ENCODE data around the gene OR2W1.

The OR2W1 gene

DNA sequence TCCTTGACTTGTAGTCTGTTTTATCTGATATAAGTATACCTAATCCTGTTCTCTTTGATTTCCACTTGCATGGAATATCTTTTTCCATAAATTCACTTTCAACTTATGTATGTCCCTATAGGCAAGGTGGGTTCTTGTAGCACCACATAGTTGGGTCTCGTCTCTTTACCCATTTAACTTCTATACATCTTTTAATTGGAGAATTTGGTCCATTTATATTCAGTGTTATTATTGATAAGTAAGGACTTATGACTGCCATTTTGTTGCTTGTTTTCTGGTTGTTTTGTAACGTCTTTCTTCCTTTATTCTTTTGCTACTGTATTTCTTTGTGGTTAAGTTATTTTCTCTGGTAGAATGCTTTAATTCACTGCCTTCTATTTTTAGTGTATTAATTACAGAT, 25.3 kb downstream of the OR2W1 start:
- H3K27me3 ChIP-seq = peaks cover 9% of the 10 kb centered on the region
- TF ChIP-seq, protein P1, sequence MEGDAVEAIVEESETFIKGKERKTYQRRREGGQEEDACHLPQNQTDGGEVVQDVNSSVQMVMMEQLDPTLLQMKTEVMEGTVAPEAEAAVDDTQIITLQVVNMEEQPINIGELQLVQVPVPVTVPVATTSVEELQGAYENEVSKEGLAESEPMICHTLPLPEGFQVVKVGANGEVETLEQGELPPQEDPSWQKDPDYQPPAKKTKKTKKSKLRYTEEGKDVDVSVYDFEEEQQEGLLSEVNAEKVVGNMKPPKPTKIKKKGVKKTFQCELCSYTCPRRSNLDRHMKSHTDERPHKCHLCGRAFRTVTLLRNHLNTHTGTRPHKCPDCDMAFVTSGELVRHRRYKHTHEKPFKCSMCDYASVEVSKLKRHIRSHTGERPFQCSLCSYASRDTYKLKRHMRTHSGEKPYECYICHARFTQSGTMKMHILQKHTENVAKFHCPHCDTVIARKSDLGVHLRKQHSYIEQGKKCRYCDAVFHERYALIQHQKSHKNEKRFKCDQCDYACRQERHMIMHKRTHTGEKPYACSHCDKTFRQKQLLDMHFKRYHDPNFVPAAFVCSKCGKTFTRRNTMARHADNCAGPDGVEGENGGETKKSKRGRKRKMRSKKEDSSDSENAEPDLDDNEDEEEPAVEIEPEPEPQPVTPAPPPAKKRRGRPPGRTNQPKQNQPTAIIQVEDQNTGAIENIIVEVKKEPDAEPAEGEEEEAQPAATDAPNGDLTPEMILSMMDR (IDR thresholded peaks at IDR 0.05; ENCODE audit: low read depth, low read length) = no peak
- no peak for DNase-seq
- H3K36me3 ChIP-seq = no peaks in the 10 kb centered on the region
- H3K9me3 ChIP-seq = no peaks in the 10 kb centered on the region
- no peak overlapping the region for H3K4me3 ChIP-seq (ENCODE audit: low read depth, low read length)
- H3K4me1 ChIP-seq = no peaks in the 10 kb centered on the region

DNA sequence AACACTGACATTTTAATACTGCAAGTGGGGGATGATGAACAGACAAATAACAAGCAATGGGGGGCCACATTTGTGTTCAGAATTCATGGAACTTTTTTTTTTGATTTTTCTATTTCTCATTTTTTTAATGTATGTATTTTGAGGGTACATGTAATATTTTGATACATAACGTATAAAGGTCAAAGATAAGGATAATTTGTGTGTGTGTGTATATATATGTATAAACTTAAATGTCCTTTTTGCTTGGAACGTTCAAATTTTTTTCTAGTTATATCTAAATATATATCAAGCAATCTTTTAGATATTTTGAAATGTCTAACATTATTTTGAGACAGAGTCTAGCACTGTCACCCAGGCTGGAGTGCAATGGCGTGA, 27.6 kb downstream of the OR2W1 start:
- H3K4me3 ChIP-seq (ENCODE audit: low read depth, low read length) = no peak overlapping the region
- no peak for DNase-seq
- TF ChIP-seq, protein P1 (IDR thresholded peaks at IDR 0.05; ENCODE audit: low read depth, low read length) = no peak
- H3K4me1 ChIP-seq = no peaks in the 10 kb centered on the region
- no peaks in the 10 kb centered on the region for H3K36me3 ChIP-seq
- H3K9me3 ChIP-seq = no peaks in the 10 kb centered on the region
- peaks cover 16% of the 10 kb centered on the region for H3K27me3 ChIP-seq

DNA sequence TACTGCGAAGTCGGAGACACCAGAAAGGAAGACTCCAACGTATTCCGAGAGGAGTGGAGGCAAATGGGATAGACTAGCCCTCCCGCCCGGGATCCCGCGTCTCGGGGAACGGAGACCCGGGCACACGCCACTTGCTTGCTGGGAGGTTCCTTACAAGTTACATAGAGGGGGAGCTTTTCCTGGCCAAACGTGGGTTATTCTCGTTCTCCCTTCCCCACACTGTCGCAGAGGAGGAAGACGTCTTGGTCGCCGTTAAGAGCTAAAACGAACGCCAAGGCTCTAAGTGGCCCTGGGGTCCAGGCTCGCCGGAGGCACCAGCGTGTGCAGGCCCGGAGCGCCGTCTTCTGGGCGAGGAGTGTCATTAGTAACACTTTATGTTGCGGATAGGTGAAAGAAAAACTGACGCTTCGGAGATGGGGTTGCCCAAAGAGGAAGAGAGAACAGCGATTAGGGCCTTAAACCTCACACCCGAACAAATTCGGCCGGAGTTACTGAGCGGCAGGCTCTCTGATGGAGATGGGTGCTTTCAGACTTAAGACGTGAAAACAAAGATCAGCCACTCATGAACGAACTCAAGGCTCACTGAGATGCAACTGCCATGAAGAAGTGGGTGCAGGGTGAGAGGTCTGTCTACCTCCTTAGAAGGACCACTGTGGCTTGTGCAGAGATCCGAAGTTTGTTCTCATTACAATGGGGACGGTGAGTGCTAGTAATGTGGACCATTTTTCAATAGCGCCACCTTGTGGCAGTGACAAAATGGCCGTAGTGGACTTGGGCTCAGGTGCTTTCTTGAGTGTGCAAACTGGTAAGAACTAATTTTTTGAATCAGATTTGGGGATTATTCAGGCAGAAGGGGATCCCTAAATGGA, 28.2 kb downstream of the OR2W1 start:
- no peaks in the 10 kb centered on the region for H3K36me3 ChIP-seq
- H3K27me3 ChIP-seq = peaks cover 22% of the 10 kb centered on the region
- TF ChIP-seq, protein P1 (IDR thresholded peaks at IDR 0.05; ENCODE audit: low read depth, low read length) = peak; percentile 94
- H3K9me3 ChIP-seq = no peaks in the 10 kb centered on the region
- peak; percentile 75 for DNase-seq
- H3K4me1 ChIP-seq = no peaks in the 10 kb centered on the region
- H3K4me3 ChIP-seq (ENCODE audit: low read depth, low read length) = peak overlapping the region; percentile 82

DNA sequence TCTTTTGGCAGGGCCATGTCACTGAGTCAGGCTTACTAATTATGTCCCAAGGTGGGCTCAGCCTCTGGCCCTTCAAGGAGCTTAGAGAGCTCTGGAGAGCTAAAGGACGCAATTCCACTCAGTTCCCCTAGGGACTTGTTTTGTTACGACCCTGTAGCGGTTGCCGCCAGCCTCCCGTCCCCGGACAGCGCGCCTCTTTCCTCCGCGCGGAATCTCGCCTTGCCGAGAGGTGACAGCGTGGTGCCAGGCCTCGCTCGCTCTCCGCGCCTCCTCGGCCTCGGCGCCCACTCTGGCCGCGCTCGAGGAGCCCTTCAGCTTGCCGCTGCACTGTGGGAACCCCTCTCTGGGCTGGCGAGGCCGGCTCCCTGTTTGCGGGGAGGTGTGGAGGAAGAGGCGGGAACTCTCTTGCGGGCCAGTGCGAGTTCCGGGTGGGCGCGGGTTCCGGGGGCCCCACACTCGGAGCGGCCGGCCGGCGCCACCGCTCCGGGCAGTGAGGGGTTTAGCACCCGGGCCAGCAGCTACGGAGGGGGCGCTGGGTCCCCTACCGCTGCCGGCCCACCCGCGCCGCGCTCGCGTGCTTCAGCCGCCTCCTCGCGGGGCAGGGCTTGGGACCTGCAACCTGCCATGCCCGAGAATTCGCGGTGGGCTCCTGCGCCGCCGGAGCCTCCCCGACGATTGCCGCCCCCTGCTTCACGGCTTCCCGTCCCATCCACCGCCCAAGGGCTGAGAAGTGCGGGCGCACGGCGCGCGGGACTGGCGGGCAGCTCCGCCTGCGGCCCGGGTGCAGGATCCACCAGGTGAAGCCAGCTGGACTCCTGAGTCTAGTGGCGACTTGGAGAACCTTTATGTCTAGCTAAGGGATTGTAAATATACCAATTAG, 30.0 kb downstream of the OR2W1 start:
- H3K4me1 ChIP-seq = no peaks in the 10 kb centered on the region
- no peaks in the 10 kb centered on the region for H3K36me3 ChIP-seq
- H3K4me3 ChIP-seq (ENCODE audit: low read depth, low read length) = no peak overlapping the region
- TF ChIP-seq, protein P1 (IDR thresholded peaks at IDR 0.05; ENCODE audit: low read depth, low read length) = no peak
- no peak for DNase-seq
- H3K27me3 ChIP-seq = peaks cover 36% of the 10 kb centered on the region
- no peaks in the 10 kb centered on the region for H3K9me3 ChIP-seq

DNA sequence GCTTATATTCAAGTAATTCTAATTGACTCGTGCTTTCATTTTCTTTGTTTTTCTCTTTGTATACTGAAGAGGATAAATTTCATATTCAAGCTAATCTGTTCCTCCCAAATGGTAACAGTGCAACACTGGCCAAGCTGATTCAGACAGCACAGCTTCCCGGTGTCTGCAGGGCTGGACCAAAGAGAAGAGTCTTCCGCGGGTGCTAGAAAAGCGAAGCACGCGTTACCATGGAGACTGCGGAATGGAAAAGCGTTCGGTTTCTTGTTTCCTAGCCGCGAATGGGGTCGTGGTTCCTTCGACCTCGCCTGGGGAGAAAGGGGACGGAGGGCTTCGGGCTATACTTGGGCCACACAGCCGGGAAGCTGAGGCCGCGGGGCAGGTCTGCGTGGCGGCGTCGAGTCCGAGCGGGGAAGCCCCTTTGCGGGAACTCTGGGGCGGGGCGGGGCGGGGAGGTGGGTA, 33.7 kb downstream of the OR2W1 start:
- Histone ChIP-seq H3K4me1 (no peaks in the 10 kb centered on the region), H3K36me3 (no peaks in the 10 kb centered on the region), H3K27me3 (peaks cover 57% of the 10 kb centered on the region), H3K4me3 (ENCODE audit: low read depth, low read length) (peak overlapping the region; percentile 50), H3K9me3 (no peaks in the 10 kb centered on the region)
- DNase-seq = no peak
- TF ChIP-seq, protein P1 (IDR thresholded peaks at IDR 0.05; ENCODE audit: low read depth, low read length) = no peak
